GM11168 (cell line): ENCODE results near the gene EME1.

Experiments
- in situ Hi-C: fragments of 300-500 bp; cut with MboI; formaldehyde crosslinking; loops from one replicate; pipeline ENCODE4 v1.12.0; 2022; ENCODE audit warnings: low sequenced_read_pairs; ENCODE audit not compliant: unreplicated experiment

EME1 gene

GRCh38 chr17:50361561-50362480, 11.2 kb upstream of the EME1 start:
- in situ Hi-C loops: no loop called here

- in situ Hi-C loops: no loop called here
These were observed 10.4 kb upstream of the EME1 start for GRCh38 chr17:50362661-50363060.

GRCh38 chr17:50363217-50364060, 9.6 kb upstream of the EME1 start:
- in situ Hi-C loops: no loop called here

- in situ Hi-C loops: no loop called here
These were observed 9.0 kb upstream of the EME1 start for GRCh38 chr17:50364061-50364458.

GRCh38 chr17:50364715-50365114, 8.3 kb upstream of the EME1 start:
- in situ Hi-C loops: no loop called here

GRCh38 chr17:50365165-50365564, 7.9 kb upstream of the EME1 start:
- in situ Hi-C loops: no loop called here

- in situ Hi-C loops: no loop called here
These were observed 7.2 kb upstream of the EME1 start for GRCh38 chr17:50365649-50366393.

- in situ Hi-C loops: no loop called here
These were observed 5.6 kb upstream of the EME1 start for GRCh38 chr17:50367401-50367800.

GRCh38 chr17:50370052-50370451, 3.0 kb upstream of the EME1 start:
- in situ Hi-C loops: no loop called here

- in situ Hi-C loops: no loop called here
These were observed 1.5 kb upstream of the EME1 start for GRCh38 chr17:50371526-50371925.

- in situ Hi-C loops: no loop called here
These were observed 739 bp upstream of the EME1 start for GRCh38 chr17:50372222-50372757.

GRCh38 chr17:50373705-50374104, 676 bp downstream of the EME1 start:
- in situ Hi-C loops: no loop called here

GRCh38 chr17:50375858-50376538, 3.0 kb downstream of the EME1 start:
- in situ Hi-C loops: no loop called here

- in situ Hi-C loops: no loop called here
These were observed 6.5 kb downstream of the EME1 start for GRCh38 chr17:50379351-50380132.

- in situ Hi-C loops: no loop called here
These were observed 7.6 kb downstream of the EME1 start for GRCh38 chr17:50380369-50381259.

- in situ Hi-C loops: no loop called here
These were observed 8.3 kb downstream of the EME1 start for GRCh38 chr17:50381260-50381815.

GRCh38 chr17:50381920-50382319, 8.9 kb downstream of the EME1 start:
- in situ Hi-C loops: no loop called here

GRCh38 chr17:50382931-50383330, 9.9 kb downstream of the EME1 start:
- in situ Hi-C loops: no loop called here
